ENCODE results near the gene XYLB.

XYLB gene

DNA sequence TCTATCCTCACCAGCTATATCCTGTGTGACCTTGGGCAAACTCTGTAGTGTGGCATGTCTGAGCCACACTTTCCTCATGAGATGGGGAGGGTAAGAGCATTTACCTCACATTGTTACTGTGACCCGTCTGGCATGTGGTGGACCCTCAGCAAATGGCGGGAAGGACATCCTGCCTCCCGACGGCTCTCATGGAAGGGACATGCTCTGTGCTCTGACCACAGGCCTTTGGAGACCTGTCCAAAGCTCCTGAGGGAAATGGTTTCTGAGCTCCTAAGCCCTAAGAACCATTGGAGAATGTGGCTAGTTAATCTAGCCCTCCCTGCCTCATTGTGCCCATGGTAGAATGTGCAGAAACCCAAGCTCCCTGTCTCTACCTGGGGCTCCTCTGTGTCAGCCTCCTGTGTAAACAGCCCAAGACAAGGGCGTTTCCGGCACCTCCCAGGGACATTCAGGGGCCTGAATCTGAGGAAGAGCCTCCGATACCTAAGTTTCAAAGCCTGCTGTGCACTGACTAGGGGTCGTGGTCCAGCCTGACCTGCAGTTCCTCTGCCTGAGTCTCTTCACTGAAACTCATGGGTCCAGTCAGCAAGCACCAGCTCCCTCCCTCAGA is 29.0 kb downstream of the XYLB start:
- no peaks in the 10 kb centered on the region for H3K27me3 ChIP-seq (ENCODE audit: low read depth)
- DNase-seq (ENCODE audit: low spot score in 2 of 2), result no peak
- in situ Hi-C loops (cut with MboI; ENCODE audit: low sequenced_read_pairs), result no loop called here
- no peaks in the 10 kb centered on the region for H3K4me1 ChIP-seq
- no peak overlapping the region for H3K4me3 ChIP-seq
- H3K9me3 ChIP-seq, result no peaks in the 10 kb centered on the region
- H3K36me3 ChIP-seq (replicated peaks), result peaks cover 75% of the 10 kb centered on the region

DNA sequence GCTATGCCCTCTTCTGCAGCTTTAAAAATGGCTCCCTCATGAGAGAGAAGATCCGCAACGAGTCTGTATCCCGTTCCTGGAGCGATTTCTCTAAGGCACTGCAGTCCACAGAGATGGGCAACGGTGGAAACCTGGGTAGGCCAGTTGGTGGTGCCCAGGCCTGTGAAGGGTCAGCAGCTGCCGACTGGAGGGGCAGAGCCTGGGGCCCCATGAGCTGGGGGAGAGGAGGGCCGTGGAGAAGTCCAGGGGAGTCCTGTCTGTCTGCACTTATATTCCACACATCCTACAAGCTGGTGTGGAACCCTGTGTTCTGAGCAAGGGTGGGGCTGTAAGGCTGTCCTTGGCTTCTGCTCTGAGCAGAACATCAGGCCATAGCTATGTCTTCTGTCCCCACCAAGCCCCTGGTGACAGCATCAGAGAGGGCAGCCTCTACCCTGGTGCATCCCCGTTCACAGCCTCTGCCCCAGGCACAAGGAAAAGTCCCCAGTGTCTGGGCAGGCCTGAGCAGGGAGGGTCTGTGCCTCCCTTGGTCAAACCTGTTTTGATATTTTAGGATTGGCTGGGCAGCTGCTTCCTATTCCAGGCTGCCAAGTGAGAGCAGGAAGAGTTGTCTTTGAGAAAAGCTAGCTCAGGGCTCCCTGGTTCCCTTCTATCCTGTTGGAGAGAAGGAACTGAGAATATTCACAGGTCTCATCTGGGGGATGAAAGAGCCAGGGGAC is 29.7 kb downstream of the XYLB start:
- Histone ChIP-seq H3K27me3 (ENCODE audit: low read depth) (no peaks in the 10 kb centered on the region), H3K4me1 (no peaks in the 10 kb centered on the region), H3K9me3 (no peaks in the 10 kb centered on the region), H3K4me3 (no peak overlapping the region), H3K36me3 (replicated peaks) (peaks cover 75% of the 10 kb centered on the region)
- in situ Hi-C loops (cut with MboI; ENCODE audit: low sequenced_read_pairs), result no loop called here
- DNase-seq (ENCODE audit: low spot score in 2 of 2), result no peak

DNA sequence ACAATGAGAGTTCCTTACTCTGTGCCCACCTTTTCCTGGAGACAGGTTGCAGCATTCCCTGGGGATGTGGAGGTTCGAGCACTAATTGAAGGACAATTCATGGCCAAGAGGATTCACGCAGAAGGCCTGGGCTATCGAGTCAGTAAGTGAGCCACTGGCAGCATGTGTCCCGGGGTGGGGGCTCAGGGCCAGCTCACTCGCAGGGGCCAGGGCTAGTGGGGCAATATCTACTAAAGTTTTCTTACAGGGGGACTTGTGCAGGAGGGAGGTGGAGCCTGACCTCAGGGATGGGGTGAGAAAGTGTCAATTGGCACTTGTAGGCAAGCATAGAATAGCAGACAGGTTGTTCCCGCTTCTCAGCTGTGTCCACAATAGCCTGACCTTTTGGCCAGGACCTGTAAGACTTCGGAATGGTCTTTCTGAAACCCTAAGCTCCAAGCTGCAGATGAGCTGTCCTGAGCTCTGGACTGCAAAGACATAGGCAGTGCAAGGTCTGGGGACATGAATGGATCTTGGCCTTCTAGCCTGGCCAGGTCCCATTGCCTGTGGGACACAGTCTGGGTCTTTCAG is 32.7 kb downstream of the XYLB start:
- no peaks in the 10 kb centered on the region for H3K9me3 ChIP-seq
- in situ Hi-C loops (cut with MboI; ENCODE audit: low sequenced_read_pairs), result no loop called here
- no peaks in the 10 kb centered on the region for H3K27me3 ChIP-seq (ENCODE audit: low read depth)
- no peak overlapping the region for H3K4me3 ChIP-seq
- DNase-seq (ENCODE audit: low spot score in 2 of 2), result no peak
- peaks cover 58% of the 10 kb centered on the region for H3K36me3 ChIP-seq (replicated peaks)
- H3K4me1 ChIP-seq, result no peaks in the 10 kb centered on the region

DNA sequence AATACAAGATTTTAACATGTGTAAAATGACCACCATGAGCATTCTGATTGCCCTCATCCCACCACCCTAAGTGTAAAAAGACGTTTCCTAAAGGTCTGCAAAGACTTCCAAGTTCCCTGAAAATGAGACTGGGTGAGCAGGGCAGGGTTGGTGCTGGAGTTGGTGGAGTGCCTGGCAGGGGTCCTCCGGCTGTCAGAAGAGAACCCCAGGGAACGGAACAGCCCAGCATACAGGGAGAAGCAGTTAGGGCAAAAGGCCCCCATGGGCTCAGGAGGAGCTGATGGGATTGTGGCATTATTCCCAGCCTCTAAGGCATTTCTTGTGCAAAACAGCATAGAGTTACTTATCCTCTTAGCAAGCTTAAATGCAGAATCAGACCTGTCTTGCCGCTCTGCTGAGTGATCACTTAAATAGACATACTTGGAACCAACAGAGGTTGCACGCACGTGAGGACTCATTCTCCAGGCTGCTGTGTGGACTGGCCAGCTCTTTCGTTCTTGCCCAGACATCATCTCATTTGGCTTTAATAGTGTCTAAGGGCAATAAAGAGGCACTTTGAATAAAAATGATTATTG is 36.0 kb downstream of the XYLB start:
- H3K36me3 ChIP-seq (replicated peaks), result peaks cover 48% of the 10 kb centered on the region
- in situ Hi-C loops (cut with MboI; ENCODE audit: low sequenced_read_pairs), result no loop called here
- H3K4me1 ChIP-seq, result no peaks in the 10 kb centered on the region
- H3K4me3 ChIP-seq, result no peak overlapping the region
- no peaks in the 10 kb centered on the region for H3K27me3 ChIP-seq (ENCODE audit: low read depth)
- DNase-seq (ENCODE audit: low spot score in 2 of 2), result no peak
- no peaks in the 10 kb centered on the region for H3K9me3 ChIP-seq

DNA sequence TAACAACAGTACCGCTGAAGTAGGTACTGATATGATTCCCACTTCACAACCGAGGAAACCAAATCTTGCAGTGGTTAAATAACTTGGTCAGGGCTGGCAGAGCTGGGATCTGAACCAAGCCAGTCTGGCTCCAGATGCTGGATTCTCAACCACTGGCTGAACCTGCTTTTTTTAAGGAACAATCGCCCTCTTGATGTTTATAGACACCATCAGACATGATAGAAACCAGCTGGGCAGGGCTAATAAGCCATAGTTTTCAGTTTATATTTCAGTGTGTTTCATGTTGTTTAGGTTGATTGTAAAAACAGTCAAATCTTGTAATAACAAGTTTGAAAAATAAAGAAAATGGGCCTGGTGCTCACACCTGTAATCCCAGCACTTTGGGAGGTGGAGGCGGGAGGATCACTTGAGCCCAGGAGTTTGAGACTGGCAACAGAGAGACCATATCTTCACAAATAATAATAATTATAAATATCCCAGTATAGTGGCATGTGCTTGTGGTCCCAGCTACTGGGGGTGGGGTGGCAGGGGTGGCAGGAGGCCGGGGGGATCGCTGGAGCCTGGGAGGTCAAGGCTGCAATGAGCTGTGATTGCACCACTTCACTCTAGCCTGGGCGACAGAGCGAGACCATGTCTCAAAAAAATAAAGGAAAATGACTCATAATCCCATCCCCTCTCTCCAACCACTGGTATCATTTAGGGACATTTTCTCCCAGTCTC is 36.7 kb downstream of the XYLB start:
- Histone ChIP-seq H3K9me3 (no peaks in the 10 kb centered on the region), H3K4me1 (no peaks in the 10 kb centered on the region), H3K36me3 (replicated peaks) (peaks cover 42% of the 10 kb centered on the region), H3K27me3 (ENCODE audit: low read depth) (no peaks in the 10 kb centered on the region), H3K4me3 (no peak overlapping the region)
- in situ Hi-C loops (cut with MboI; ENCODE audit: low sequenced_read_pairs), result no loop called here
- no peak for DNase-seq (ENCODE audit: low spot score in 2 of 2)

DNA sequence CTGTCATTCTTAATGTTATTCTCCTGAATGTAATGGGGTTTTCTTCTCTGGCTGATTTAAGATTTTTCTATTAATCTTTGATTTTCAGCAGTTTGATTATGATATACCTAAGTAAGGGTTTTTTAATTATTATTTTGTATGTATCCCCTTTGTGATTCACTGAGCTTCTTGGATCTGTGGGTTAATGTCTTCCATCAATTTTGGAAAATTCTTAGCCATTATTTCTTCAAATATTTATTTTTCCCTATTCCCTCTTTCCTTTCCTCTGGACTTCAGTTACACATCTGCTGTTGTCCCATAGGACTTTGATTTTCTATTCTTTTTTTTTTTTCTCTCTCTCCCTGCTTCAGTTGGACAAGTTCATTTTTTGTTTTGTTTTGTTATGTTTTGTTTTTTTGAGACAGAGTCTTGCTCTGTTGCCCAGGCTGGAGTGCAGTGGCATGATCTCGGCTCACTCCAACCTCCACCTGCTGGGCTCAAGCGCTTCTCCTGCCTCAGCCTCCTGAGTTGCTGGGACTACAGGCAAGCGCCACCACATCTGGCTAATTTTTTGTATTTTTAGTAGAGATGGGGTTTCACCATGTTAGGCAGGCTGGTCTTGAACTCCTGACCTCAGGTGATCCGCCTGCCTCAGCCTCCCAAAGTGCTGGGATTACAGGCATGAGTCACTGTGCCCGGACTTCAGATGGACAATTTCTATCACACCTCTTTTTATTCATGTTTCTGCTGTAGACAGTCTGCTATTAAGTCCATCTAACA is 40.6 kb downstream of the XYLB start:
- no peaks in the 10 kb centered on the region for H3K4me1 ChIP-seq
- no peaks in the 10 kb centered on the region for H3K27me3 ChIP-seq (ENCODE audit: low read depth)
- H3K9me3 ChIP-seq, result no peaks in the 10 kb centered on the region
- in situ Hi-C loops (cut with MboI; ENCODE audit: low sequenced_read_pairs), result no loop called here
- peaks cover 19% of the 10 kb centered on the region for H3K36me3 ChIP-seq (replicated peaks)
- no peak for DNase-seq (ENCODE audit: low spot score in 2 of 2)
- no peak overlapping the region for H3K4me3 ChIP-seq

DNA sequence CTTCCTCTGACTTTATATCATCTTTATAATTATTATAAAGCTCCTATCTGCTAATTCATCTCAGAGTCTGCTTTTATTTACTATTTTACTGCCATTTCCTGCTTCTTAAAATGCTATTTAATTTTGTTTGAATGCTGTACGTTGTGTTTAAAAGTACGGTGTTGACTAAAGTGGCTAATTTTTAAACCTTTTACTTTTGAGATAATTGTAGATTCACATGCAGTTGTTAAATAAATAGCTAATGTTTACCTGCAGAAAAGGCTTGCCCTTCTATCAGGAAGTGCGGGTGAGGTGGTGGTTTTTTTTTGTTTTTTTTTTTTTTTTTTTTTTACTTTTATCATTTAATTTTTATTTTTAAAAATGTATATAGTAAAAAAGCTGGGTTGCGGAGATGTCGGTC is 41.3 kb downstream of the XYLB start:
- Histone ChIP-seq H3K9me3 (no peaks in the 10 kb centered on the region), H3K4me3 (no peak overlapping the region), H3K4me1 (no peaks in the 10 kb centered on the region), H3K27me3 (ENCODE audit: low read depth) (no peaks in the 10 kb centered on the region), H3K36me3 (replicated peaks) (peaks cover 25% of the 10 kb centered on the region)
- in situ Hi-C loops (cut with MboI; ENCODE audit: low sequenced_read_pairs), result no loop called here
- no peak for DNase-seq (ENCODE audit: low spot score in 2 of 2)

DNA sequence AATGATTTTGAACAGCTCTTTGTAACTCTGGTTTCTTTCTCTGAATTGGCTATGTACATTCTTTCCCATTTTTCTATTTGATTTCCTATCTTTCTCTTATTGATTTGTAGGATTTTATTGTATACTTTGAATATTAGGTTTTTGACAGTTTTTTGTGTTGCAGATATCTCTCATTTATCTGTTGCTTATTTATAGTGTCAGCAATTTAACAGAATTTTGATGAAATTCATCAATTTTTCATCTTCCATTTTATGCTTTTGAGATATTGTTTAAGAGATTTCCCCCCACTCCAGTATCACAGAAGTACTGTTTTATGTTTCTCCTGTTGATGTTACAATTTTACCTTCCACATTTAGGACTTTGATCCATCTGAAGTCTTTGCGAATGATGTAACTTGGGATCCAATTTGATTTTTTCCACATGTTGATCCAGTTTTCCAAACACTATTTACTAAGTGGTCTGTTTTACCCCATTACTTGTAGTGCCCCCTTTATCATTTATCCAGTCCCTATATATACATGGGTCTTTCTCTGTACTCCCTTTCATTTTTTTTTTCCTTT is 46.1 kb downstream of the XYLB start:
- peaks cover 31% of the 10 kb centered on the region for H3K36me3 ChIP-seq (replicated peaks)
- in situ Hi-C loops (cut with MboI; ENCODE audit: low sequenced_read_pairs), result no loop called here
- no peak for DNase-seq (ENCODE audit: low spot score in 2 of 2)

DNA sequence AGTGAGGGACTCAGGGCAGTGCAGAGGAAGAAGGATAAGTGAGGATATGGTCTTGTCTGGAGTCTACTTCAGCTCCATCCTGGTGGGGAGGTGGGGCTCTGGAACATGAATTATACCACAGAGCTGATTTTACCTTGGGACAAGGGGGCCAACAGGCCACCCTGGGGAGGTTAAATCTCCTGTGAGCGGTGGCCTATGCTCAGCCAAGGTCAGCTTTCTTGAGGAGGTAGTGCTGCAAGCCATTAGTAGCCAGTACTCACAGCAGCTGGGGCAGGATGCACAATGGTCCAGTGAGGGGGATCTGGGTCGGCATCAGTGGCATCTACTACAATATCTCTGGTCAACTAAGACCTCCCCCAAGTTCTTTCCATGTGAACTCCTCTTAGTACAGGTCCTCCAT is 49.7 kb downstream of the XYLB start:
- Histone ChIP-seq H3K4me3 (no peak overlapping the region), H3K27me3 (ENCODE audit: low read depth) (no peaks in the 10 kb centered on the region), H3K9me3 (no peaks in the 10 kb centered on the region), H3K36me3 (replicated peaks) (peaks cover 45% of the 10 kb centered on the region), H3K4me1 (no peaks in the 10 kb centered on the region)
- in situ Hi-C loops (cut with MboI; ENCODE audit: low sequenced_read_pairs), result no loop called here
- no peak for DNase-seq (ENCODE audit: low spot score in 2 of 2)

More for the DNA sequence above, 46.1 kb downstream of the XYLB start:
- H3K4me1 ChIP-seq, result no peaks in the 10 kb centered on the region
- no peaks in the 10 kb centered on the region for H3K9me3 ChIP-seq
- H3K4me3 ChIP-seq, result no peak overlapping the region
- no peaks in the 10 kb centered on the region for H3K27me3 ChIP-seq (ENCODE audit: low read depth)

DNA sequence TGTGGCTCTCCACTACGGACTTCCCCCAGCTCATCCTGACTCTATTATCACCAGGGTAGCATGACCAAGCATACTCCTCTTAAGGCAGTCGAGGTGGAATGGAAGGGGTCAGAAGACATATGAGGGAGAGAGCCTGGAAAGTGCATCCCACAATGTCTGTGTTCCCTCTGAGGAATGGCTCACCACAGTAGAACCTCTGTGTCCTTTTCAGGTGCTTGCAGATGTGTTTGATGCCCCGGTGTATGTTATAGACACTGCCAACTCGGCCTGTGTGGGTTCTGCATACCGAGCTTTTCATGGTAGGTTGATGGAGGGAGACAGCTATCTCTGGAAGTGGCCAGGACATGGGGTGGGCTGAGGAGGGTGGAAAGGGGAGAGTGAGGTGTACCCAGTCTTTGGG is 50.3 kb downstream of the XYLB start:
- Histone ChIP-seq H3K4me1 (no peaks in the 10 kb centered on the region), H3K36me3 (replicated peaks) (peaks cover 52% of the 10 kb centered on the region), H3K9me3 (no peaks in the 10 kb centered on the region), H3K4me3 (no peak overlapping the region), H3K27me3 (ENCODE audit: low read depth) (no peaks in the 10 kb centered on the region)
- no peak for DNase-seq (ENCODE audit: low spot score in 2 of 2)
- in situ Hi-C loops (cut with MboI; ENCODE audit: low sequenced_read_pairs), result no loop called here

DNA sequence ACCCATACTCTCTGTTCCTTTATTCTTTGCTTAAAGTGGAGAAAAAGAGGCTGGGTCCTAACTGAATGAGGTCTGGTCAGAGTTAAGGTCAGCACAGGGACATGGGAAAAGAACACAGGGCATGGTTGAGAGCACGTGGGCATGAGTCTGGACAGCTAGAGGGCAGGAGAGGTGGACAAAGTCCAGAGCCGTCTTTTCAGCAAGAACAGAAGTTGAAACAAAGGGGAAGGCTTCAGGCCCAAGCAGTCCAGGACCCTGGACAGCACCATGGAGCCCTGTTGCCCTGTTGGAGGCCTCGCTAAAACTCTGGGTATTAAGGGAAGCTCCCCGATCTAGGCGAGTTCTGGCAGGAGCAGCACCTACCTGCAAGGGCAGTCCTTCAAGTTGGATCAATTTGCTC is 50.7 kb downstream of the XYLB start:
- peak in 1 of 2 experiments; percentile 40 for DNase-seq (ENCODE audit: low spot score in 2 of 2)
- Histone ChIP-seq H3K27me3 (ENCODE audit: low read depth) (no peaks in the 10 kb centered on the region), H3K36me3 (replicated peaks) (peaks cover 56% of the 10 kb centered on the region), H3K4me3 (no peak overlapping the region), H3K9me3 (no peaks in the 10 kb centered on the region), H3K4me1 (no peaks in the 10 kb centered on the region)
- in situ Hi-C loops (cut with MboI; ENCODE audit: low sequenced_read_pairs), result no loop called here

DNA sequence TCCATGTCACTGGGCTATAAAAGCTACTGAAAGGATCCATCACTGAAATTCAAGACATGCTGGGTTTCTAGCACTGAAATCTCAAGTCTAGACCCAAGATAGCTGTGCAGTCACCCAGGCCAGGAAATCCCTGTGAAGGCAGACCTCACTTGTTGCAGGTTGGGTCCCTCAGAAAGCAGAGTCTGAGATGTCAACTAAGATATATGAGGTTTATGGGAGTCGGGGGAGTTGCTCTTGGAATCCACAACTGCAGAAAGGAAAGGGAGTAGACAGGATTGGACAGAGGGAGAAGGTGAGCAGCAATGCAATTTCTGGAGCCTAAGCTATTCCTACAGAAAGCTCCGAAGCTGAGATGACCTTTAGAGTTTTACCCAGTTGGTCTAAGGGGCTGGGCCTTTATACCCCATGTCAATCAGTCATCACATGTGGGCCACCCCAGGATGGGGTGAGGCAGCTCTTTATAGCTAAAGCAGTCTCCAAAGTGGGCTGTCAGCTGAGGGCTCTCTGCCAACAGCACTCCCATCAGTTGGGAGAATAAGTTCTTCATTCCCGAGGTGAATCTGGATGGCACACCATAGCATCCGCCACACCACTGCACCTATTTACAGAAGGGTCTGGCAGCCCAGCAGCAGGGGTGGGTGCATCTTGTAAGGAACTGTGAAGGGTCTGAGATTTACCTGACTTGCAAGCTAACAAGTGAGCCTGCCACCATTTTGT is 54.8 kb downstream of the XYLB start:
- peaks cover 53% of the 10 kb centered on the region for H3K36me3 ChIP-seq (replicated peaks)
- H3K9me3 ChIP-seq, result no peaks in the 10 kb centered on the region
- DNase-seq (ENCODE audit: low spot score in 2 of 2), result no peak
- H3K4me1 ChIP-seq, result no peaks in the 10 kb centered on the region
- no peak overlapping the region for H3K4me3 ChIP-seq
- no peaks in the 10 kb centered on the region for H3K27me3 ChIP-seq (ENCODE audit: low read depth)
- in situ Hi-C loops (cut with MboI; ENCODE audit: low sequenced_read_pairs), result no loop called here

Measured in HAP-1 (cell line).